Suppressor macrophage (primary cell): ENCODE results near the gene PLA2G12A.

Experiments used
- DNase-seq, 4 experiments: peaks; one replicate each; pipeline ENCODE4 v3.0.0-alpha.2; 2020 to 2022
- total RNA-seq, 17 experiments: gene quantifications; one replicate each; lab custom pipeline; 2026; ENCODE audit warnings: mixed read lengths in 6 of 17, inconsistent platforms in 3 of 17; lab: John Stamatoyannopoulos, UW

PLA2G12A gene
- total RNA-seq, result 2.5 to 14.3 (median 9.4) reads per million in 17 experiments

DNA sequence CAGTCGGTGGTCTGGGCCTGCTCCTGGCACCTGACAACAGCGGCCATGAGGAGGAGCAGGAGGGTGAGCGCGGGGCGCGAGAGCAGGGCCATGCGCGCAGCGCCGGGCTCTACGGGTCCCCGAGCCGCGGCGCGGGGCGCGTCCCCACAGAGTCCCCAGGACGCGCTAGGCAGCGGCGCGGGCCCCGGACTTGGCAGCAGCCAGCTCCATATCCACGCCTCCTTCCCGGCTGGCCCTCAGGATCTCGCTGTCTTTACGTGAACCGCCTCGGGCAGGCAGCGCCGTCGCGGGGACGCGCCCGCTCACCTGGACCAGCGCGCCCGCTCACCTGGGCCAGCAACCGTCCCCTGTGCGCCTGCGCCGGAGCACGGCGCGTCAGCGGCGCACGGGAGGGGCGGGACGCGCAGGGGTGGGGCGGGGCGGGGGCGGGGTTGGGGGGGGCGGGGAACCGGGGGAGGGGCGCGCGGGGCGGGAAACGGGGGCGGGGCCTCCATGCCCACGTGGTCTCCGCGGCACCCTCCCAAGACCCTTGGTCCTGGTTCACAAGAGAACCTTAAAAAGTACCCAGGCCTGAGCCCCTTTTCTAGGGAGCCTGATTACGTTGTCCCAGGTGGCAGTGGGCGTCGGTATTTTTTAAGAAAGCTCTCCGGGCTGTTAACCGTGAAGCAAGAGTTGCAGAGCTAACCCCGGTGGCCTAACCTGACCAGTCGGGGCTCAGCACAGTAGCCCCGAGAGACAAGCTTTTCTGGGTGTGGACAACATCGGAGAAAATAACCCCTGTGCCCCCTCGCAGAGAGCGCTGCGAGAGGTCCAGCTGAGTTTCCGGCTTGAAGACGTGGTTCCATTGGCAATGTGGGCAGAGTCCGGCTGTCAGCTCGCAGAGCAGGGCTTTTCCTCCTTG, at the start of gene PLA2G12A:
Gene PLA2G12A (minus strand): TSS at position 353 of the 901 bp plus-strand sequence. CDS start 261 bp downstream, at position 92.
- DNase-seq, result peak; percentile 52 to 88 (median 72)

DNA sequence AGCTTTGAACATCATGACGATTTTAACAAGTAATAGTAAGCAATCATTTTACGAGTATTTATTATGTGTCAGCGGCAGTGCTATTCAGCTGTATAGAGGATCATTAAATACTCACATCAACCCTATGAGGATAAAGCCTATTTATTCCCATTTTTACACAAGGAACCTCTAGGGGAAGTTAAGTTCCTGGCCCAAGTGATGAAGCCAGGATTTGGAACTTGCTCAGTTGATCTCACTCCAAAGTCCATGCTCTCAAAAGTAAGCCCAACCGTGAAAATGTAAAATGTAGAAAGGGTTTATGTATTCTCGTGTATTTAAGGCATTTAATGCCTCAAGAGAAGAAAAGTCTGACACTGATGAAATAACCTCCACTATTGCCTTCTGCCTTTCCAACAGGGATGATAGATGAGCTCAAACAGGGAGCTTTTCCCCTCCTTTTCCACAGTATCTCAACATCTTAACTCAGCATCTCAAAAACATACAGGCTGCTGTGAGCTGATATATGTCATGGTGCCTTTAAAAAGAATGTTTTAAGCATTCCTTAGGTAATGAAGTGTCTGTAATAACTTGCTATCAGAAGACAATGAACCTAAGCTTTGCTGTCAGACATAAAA, 35.0 kb upstream of the PLA2G12A start:
- DNase-seq, result no peak

DNA sequence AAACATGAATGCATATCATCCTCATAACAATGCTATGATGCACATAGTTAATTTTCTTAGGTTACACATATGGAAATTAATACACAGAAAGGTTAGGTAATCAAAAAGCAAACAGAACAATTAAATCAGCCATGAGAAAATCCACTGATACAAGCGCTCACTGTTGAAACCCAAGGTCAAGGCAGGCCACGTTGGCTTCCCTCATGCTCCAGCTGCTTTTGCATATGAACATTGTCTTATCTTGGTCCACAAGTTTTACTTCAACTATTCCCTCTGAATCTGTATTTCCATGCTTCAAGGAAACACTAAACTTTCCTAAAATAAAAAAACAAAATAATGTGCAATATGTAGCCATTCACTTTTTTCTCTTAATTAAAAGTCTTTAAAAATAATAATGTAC, 34.5 kb upstream of the PLA2G12A start:
- no peak for DNase-seq

DNA sequence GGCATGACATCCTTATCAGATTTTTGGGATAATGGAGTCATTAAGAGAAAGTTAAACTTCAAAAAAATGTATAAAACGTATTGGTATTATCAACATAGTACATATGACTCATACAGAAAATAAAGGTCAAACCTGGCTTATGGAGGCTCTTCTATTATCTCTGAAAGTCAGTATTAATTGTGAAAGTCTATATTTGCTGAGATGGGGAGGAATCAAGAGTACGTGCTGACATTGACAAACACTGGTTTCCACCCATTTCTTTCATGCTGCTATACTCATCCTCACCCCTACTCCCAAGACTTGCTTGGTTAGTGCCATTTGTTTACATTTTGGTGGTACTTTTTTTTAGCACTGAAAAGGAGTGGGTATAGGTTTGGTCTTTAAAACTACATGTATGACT, 30.8 kb upstream of the PLA2G12A start:
- DNase-seq, result no peak

DNA sequence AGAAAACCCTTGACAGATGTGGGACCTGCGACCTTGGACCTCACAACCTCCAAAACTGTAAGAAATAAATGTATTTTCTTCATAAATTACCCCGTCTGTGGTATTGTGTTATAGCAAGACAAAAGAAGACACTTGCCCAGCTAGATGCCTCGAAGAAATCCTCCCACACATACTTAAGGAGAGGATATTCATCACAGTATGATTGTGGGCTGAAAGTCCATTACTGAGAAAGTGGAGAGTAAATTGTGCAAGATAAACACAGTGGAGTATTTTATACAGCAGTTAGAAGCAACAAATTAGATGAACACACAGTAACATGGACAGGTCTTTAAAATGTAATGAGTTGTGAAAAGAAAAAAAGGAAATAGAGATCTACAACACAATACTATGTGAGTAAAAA, 25.8 kb upstream of the PLA2G12A start:
- DNase-seq, result peak in 2 of 4 experiments; percentile 5 to 13

DNA sequence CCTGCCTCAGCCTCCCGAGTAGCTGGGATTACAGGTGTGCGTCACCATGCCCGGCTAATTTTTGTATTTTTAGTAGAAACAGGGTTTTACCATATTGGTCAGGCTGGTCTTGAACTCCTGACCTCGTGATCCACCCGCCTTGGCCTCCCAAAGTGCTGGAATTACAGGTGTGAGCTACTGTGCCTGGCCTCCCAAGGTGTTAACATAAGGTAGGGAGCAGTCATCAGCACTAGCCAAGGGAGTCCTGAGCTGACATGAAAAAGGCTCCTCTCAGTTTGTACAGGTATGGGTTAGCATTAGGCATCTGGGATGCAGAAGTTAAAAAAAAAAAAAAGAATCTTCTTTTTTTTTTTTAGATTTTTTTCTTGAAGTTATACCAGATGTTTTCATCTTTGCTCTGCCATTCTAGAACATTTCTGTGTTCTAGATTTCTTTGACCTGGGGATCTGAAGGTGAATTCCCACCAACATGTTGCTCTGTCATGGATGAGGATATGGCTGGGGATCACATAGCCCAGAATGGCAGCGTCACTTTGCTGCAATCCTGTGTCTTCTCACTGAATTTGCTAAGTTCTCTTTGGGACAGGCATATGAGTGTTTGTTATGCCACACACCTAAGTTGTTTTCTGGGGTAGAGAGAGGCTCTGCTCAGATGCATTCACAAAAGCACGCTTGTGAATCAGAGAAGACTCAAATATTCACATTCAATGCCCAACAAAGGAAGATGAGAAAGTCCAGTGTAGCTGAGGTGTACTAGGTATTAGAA, 24.4 kb upstream of the PLA2G12A start:
- no peak for DNase-seq

DNA sequence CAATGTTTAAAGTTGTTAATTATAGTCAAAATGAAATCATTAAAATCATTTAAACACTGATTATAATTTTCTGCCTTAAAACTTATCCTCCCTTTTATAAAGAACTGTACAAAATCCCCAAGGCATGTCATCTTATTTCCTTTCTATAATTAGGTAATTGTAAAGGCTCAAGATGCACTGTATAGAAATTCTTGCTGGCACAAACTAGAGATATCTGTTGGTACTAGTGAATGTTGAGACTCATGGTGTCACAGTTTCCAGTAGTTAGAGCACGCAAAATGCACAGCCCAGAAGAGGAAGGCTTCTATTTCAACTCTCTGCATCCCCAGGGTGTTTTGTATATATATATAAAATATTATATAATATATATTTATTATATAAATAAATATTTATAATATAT, 22.7 kb upstream of the PLA2G12A start:
- no peak for DNase-seq

DNA sequence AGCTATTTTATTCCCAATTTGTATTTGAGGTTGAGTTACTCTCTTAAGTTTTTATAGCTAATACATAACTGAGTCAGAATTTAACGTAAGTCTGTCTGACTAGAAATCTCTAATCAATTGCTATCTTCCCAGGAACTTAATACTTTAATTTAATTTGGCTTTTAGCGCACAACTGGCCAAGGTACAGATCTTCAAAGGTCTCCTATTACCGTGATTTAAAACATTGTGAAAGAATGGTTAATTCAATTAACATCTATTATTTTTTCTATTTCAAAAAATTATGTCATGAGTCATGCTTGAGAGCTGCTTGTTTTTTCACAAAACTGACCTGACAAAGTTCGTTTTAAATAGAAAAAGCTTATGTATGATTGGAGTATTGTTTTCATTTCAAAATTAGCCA, 22.0 kb upstream of the PLA2G12A start:
- DNase-seq, result no peak

DNA sequence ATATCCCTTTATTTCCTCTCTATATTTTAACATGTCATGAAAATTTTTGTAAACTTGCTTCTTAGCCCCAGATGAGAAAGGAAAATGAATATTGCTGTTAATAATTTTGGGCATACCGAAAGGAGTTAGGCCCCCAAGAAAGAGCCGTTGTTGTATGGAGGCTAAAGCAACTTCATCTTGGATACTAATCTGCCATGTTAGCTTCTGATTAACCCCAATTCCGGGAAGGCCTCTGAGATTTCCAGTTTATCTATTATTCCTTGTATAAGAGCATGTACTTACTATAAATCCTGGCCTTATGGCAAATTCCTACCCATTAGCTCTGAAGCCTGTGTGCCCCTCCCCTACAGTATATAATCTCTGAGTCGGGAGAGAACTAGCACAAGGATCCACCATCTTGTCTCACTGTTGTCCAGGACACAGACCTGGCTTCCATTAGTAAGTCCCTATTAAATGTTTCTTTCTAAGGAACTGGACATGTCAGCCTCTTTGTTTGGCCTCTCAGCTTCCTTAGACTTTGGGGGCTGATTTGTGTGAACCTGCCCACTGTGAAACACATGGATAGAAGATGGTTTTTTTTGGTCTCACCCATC, 20.9 kb upstream of the PLA2G12A start:
- DNase-seq, result no peak

DNA sequence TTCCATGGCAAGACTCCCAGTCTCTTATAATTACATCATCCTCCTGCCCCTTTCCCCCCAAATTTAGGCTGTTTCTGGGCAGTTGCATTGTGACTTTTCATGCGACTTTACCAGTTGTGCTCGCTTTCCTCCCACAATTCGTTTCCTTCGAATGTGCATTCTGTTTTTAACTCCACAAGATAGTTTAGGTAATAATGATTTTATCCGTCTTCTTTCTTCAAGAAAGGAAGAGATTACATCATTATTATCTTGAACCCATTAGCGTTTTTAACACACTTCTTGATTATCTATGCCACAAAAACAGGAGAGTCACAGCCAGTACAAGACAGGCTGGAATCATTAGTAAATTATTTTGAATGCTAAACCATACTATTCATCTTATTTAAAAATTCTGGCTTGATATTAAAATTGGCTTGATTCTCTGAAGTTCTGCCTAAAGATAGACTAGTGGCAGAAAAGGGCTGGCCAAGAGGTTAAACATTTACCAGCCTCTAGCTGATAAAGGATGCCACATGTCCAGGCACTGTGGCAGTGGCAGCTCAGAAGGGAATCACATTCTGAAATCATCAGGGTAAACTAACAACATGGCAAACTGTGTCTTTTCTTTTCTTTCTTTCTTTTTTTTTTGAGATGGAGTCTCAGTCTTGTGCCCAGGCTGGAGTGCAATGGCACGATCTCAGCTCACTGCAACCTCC, 19.7 kb upstream of the PLA2G12A start:
- DNase-seq, result no peak

DNA sequence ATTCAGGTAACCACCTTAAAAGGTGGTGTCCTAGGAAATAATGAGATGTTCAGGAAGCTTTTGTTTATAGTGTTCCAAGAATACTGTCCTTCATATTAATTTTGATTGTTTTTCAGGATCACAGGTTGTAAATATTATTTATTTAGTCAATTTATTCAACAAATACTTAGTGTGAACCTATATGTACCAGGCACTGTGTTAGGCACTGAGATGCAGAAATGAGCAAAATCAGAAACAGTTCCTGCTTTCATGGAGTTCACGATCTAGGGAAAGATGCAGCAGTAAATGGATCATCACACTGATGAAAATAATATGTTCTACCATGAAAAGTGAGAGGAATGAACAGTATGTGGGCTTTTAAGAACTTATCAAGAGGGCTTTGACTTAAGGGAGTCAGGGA, 18.2 kb upstream of the PLA2G12A start:
- no peak for DNase-seq

DNA sequence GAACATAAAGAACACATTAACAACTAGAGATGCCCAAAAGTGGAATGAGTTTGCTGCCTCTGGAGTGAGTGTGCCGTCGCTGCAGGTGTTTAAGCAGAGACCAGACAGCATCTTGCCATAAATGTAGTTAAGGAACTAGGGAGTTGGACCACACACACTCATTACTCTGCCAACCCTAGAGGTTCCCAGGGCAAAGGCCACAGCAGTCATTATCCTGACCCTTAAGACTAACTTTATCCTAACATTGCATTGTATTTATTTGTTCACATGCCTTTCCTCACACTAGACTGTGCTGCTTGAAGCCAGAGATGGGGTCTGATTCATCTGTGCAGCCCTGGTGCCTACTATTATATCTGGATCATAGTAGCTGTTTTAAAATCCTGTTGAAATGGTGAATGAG, 16.9 kb upstream of the PLA2G12A start:
- no peak for DNase-seq

DNA sequence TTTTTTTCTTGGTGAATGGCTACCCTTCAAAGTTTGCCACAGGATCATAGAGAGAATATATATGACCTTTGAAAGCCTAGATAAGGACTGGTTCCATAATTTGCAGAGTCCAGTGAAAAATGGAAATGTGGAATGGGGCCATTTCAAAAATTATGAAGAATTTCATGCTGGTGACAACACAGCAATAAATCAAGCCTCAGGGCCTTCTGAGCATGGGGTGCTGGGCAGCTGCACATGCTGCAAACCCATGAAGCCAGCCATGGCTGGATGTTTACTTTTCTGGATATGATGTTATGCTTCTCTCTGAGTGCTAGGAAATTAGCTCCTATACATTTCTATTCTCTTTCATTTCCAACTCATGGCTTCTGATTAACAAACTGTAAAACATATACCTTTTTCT, 16.0 kb upstream of the PLA2G12A start:
- no peak for DNase-seq

DNA sequence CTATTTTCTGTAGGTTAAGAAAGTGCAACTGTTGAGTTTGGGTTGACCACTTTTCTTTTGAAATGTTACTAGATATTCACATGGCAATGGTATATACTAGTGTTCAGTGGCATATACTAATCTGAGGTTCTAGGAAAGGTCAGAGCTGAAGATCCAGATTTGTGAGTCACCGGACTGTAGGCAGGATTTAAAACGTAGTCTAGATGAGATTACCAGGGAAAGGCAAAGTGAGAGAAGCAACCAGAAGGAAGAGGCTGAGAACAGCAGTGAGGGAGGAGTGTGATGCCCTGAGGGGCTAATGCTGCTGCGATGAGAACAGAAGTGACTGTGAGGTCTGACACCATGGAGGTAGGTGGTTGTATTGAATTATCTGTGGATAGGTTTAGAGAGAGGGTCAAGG, 9.7 kb upstream of the PLA2G12A start:
- no peak for DNase-seq

DNA sequence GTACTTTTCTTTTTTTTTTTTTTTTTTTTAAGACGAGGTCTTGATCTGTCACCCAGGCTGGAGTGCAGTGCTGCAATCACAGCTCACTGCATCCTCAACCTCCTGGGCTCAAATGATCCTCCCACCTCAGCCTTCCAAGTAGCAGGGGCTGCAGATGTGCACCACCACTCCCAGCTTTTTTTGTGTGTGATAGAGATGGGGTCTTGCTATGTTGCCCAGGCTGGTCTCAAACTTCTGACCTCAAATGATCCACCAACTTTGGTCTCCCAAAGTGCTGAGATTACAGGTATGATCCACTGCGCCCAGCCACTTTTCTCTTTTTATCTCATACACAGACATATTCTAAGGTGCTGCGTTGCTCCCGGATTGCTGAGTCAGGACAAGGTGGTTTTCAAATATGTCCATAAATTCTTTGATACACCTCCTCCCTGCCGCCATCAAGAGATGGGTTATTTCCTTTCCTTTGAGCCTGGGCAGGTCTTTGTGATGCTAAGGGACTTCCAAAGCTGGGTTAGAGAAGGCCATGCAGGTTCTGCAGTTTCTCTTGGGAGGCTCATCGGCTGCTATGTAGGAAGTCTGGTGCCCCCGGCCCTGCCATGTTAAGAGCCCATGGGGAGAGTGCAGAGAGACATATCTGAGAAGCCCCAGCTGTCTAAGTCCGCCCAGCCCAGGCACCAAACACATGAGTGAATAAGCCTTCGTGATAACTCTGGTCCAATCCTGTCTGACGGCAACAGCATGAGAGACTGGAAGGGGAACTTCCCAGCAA, 8.4 kb upstream of the PLA2G12A start:
- no peak for DNase-seq

DNA sequence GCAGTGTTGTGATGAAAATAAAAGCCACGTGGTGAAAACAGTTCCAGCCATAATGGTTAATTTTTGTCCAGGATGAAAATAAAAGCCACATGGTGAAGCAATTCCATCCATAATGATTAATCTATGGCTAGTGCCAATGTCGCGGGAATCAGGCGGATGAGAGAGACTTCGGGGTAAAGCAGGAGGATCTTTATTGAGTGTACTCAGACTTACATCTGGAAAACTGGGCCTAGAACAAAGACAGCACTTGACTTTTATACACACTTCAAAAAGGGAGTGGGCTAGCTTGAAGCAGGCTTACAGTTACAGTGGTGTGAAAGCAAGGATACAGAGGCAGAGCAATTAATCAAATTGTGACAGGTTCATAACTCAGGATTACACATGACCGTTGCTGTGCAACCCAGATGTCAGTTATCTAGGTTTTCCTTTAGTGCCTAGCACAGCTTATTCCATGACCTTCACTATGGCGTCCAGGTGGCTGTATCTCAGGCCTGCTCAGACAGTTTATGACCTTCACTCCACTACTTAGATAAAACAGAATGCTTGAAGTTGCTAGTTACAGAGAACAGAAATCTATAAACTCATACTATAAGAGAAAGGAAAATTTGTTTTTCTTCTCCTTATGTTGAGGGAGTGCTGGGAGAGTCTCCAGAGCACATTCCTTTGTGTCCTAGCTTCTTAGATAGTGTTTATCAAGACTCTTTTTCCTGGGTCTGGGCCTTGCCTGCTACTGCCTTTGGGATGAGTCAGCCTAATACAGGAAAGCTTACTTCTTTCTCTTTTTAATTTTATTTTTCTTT, 5.9 kb upstream of the PLA2G12A start:
- no peak for DNase-seq

DNA sequence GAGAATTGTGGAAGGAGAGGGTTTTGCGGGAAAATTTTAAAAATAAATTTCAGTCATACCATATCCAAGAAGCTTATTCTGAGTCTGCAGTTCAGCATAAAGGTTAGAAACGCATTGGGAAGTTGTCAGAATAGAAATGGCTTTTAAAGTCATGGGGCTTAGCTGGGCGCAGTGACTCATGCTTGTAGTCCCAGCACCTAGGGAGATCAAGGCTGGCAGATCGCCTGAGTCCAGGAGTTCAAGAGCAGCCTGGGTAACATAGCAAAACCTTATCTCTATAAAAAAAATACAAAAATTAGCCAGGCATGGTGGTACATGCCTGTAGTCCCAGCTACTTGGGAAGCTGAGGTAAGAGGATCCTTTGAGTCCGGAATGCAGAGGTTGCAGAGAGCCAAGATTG, 3.9 kb upstream of the PLA2G12A start:
- DNase-seq, result no peak

DNA sequence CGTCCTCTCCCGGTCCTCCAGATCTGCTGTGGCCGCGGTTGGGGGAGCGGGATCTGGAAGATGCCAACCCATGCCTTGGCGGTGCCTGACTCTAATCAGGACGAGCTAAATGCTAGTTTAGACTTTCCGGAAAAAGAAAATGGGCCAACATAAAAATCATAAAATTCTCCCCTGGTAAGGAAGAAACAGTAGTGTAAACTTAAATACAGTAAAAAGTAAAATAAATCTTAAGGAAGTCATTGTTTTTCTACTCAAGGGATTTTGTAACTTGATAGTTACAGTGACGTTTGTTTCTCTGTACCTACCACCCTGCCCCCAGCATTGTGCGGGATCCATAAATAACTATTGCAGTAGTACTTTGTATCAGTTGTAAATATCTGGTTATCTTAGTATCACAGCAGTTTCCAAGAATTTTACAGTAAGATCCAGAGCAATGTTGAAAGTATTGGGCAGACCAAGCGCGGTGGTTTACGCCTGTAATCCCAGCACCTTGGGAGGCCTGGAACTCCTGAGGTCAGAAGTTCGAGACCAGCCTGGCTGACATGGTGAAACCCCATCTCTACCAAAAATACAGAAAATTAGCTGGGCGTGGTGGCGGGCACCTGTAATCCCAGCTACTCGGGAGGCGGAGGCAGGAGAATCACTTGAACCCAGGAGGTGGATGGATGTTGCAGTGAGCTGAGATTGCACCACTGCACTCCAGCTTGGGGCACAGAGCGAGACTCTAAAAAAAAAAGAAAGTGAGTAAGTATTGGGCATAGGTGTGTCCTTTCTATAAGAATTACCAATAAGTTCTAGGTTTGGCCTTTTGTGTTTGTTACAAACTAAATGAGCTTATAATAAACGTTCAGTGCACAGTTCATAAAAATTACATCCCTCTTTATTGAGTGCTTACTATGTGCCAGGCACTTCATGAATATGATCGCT, 1.0 kb upstream of the PLA2G12A start:
- no peak for DNase-seq

DNA sequence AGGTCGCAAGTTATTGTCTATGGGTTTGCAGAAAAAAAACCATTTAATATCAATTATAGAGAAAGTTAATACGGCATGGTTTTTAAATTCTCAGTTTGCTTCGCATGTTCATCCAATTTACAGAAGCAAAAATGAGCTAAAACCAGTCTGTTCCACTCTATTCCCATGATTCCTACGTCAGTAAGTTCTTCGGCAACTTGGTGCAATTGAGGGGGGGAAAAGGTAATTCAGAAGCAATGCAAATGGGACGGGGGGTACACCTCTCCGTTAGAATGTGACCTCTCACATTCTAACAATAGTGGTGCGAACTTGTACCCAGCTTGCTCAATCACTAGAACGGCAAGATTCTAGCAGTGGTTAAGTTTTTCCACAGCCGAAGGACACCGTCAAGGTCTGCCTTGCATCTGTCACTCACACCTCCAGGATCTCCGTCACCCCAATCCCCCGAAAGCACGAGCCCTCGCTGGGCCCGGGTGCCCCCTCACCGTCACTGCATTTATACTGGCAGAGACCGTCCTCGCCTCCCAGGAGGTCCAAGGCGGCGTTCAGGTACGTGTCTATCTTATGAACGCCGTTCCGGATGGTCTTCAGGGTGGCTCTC, 653 bp downstream of the PLA2G12A start:
- peak in 1 of 4 experiments; percentile 12 for DNase-seq
